Jurkat, Clone E6-1 (cell line): ENCODE measurements around the gene SYT1.
"Not testable (repeated sequence)": the region's sequence is repeated elsewhere in the genome, so short reads cannot be mapped to it uniquely, and the experiment has no call there.

Source experiments
- DNase-seq: peaks from one replicate; pipeline ENCODE4 v3.0.0-alpha.2; 2011; ENCODE audit warnings: low read depth, low spot score
- H3K4me3 ChIP-seq: 2 replicates; pipeline ENCODE4 v1.5.1; 2011; ENCODE audit warnings: mild to moderate bottlenecking, low read length, control low read depth, moderate library complexity

The SYT1 gene

GRCh38 chr12:79174626-79175025 lies 310.1 kb downstream of the SYT1 start:
- peak; percentile 12 for DNase-seq
- no peak overlapping the region for H3K4me3 ChIP-seq

DNA sequence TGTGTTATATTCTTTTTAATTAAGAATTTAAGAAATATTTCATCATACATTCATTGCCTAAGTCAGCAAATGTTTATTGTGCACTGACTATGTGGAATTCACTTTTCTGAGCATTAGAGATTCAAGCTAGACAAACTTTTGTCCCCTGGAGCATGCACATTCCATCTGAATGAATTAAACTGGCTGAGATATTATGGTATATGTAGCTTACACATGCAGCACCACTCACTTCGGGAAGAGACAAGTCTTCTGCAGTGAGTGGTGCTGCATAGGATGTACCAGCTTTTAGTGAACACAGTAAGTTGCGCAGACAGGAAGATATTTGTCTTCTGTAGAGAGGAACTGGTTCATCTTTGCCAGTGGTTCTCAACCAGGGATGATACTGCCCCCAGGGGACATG lies 318.4 kb downstream of the SYT1 start:
- DNase-seq, result no peak

GRCh38 chr12:79183926-79184325 lies 319.4 kb downstream of the SYT1 start:
- no peak overlapping the region for H3K4me3 ChIP-seq
- no peak for DNase-seq

More for the DNA sequence above, 318.4 kb downstream of the SYT1 start:
- H3K4me3 ChIP-seq, result no peak overlapping the region

DNA sequence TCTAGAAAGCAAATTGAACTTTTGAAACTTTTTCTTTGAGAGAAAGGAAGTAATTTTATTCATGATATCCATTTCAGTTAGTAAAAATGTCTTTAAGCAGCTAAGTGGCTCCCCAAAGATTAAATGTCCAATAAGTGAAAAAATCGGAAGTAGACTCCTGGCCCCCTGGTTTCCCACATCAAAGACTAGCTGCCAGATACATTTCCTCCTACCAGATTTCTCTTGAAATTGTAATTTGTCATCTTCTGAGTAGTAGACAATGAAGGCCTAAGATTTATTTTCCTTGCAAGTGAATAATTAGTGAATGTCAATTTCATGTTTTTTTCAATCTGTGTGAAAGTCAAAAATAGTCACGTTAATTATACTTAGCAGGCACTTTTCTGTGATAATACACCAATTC lies 321.9 kb downstream of the SYT1 start:
- DNase-seq, result no peak
- H3K4me3 ChIP-seq, result no peak overlapping the region

DNA sequence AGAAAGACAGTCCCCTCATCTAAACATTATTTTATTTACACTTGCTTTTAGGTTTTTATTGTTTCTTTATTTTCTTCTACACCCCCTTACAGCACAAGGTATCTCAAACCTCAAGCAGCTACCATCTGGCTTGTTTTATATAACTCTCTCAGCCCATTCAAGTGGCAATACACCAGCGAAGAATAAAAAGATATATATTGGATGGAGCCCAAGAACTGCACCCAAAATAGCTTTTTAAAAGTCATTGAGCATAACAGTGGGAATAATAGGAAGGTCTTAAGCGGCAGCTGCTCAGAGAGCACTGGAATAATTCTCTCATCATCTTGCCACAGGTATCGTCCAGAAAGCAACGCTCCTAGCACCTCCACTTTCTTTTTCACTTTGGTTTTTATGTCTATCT lies 322.5 kb downstream of the SYT1 start:
- DNase-seq, result no peak
- no peak overlapping the region for H3K4me3 ChIP-seq

DNA sequence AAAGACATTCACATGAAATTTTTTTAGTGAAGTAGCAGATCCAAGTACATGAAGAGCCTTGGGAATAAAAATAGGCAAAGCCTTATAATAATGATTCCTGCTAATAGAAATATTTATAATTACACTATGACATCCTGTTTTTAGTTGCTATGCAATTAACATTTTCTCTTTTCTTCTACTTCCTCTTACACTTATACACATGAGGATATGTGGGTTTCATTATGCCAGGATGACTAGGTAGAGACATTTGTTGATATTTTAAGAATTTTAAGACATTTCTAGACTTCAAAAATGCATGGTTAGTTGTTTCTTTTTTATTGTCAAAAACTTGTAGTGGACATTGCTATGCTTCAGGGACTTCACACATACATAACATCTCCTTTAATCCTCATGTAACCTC lies 326.8 kb downstream of the SYT1 start:
- H3K4me3 ChIP-seq, result no peak overlapping the region
- DNase-seq, result no peak

DNA sequence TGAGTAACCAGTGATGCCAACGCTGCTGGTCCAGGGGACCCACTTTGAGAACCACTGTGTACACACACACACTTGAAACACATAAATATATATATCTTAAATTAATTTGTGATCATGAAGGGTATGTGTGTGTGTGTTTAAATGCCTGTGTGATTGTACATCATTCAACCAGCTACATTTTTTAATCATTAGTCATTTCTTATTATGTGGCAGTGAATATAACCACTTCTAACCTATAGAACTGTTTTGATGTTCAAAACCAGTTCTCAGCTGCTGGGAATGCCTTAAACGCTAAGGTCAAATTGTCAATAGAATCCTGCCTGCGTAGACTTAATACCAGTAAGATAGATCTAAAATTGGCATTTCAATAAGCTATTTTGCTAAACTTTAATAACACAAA lies 330.0 kb downstream of the SYT1 start:
- H3K4me3 ChIP-seq, result no peak overlapping the region
- DNase-seq, result no peak

- no peak overlapping the region for H3K4me3 ChIP-seq
- DNase-seq, result no peak
These were observed 334.6 kb downstream of the SYT1 start for GRCh38 chr12:79199166-79199565.

DNA sequence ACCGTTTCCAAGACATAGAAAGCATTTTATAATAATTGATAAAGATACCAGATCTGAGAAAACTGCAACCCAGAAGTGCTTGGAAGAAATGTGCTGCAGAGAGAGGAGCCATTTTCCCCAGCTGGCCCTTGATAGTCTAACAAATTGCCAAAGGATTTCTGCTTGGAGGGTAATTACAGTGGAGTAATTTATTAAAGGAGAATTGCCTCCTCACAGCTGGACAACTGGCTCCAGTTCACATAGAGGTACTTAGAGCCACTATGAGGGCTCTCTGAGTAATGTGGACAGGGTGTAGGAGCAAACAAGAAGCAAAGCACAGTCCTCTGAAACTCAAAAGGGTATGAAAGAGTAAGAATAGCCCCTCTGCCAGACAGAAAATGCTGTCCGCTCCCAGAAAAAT lies 335.6 kb downstream of the SYT1 start:
- DNase-seq, result no peak
- no peak overlapping the region for H3K4me3 ChIP-seq

DNA sequence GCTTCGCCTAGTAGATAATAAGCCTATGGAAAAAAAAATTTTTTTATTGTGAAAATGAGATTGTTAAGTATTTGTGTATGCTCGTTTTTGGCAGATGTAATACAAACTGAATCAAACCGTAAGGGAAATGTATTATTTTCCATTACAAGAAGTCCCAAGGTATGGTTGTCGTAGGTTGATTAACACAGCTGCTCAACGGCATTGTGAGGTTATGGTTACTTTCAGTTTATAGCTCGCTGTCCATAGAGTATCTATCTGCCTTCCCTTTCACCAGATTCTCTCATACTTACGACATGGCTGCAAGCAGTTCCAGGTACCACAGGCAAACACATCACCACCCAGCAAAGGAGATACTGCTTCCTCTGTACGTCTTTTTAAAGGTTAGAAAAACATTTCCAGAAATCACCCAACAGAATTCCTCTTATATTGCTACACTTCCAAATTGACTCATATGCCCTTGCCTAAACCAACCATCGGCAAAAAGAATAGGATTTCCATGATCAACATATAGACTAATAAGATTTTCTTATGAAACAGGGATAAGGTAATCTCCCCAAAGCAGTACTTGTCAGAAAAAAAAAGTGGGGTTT lies 338.6 kb downstream of the SYT1 start:
- no peak for DNase-seq
- no peak overlapping the region for H3K4me3 ChIP-seq

- DNase-seq, result no peak
- H3K4me3 ChIP-seq, result no peak overlapping the region
These were observed 342.3 kb downstream of the SYT1 start for GRCh38 chr12:79206871-79207270.

GRCh38 chr12:79210403-79210802 lies 345.8 kb downstream of the SYT1 start:
- not testable (repeated sequence) for DNase-seq, H3K4me3 ChIP-seq

GRCh38 chr12:79217306-79217705 lies 352.7 kb downstream of the SYT1 start:
- no peak overlapping the region for H3K4me3 ChIP-seq
- DNase-seq, result peak; percentile 23

DNA sequence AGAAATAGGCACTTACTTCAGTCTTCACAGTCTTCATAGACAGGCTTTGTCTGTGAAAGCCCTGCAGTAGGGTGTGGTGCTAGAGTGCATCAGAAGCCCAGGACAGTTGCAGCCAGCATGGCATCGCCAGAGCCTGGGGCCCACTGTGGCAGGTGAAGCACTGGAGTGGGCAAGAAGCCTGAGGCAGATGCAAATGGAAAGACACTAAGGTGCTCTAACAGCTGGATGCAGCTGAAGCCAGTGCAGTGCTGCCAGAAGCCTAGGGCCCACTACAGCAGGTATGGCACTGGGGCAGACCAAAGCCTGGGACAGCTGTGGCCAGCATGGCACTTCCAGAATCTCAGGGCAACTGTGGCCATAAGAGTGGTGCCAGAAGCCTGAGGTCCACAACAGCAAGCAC lies 358.6 kb downstream of the SYT1 start:
- DNase-seq, result no peak
- H3K4me3 ChIP-seq, result no peak overlapping the region

- H3K4me3 ChIP-seq, result no peak overlapping the region
- DNase-seq, result peak; percentile 81
These were observed 359.2 kb downstream of the SYT1 start for GRCh38 chr12:79223761-79224160.

DNA sequence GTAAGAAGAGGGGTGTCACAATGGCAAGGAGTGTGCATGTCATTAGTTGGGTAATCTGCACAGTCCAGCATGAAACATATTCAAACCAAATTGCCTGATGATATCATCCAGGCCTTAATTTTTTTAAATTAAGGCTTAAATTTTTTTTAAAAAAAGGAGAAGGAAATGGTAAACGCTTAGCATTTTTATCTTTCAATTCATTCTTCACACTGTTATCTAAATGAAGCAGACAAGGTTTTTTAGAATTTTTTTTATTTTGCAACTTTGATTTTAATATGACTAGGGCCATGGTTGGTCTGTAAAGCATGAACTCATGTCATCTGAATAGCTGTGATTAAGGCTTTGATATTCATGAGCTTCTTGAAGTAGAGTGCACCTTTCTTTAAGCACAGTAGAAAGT lies 362.5 kb downstream of the SYT1 start:
- no peak overlapping the region for H3K4me3 ChIP-seq
- no peak for DNase-seq

DNA sequence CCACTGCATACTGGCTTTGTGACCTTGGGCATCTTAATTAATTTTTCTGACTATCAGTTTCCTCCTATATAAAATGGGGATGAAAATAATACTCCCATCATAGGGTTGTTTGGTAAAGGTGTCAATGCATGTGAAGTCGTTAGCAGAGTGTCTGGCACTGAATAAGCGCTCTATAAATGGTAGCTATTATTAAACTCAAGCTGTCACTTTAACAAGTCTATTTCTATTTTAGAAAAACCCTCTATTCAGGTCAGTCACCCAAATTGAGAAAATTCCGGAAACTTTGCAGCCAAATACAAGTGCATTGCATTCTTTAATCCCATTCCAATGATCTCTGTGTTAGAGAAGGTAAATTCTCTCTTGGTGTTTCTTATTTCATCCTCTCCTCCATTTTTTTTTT lies 363.1 kb downstream of the SYT1 start:
- DNase-seq, result no peak

GRCh38 chr12:79233341-79233781 lies 368.8 kb downstream of the SYT1 start:
- peak; percentile 18 for DNase-seq
- H3K4me3 ChIP-seq, result no peak overlapping the region

More for the DNA sequence above, 363.1 kb downstream of the SYT1 start:
- H3K4me3 ChIP-seq, result no peak overlapping the region

DNA sequence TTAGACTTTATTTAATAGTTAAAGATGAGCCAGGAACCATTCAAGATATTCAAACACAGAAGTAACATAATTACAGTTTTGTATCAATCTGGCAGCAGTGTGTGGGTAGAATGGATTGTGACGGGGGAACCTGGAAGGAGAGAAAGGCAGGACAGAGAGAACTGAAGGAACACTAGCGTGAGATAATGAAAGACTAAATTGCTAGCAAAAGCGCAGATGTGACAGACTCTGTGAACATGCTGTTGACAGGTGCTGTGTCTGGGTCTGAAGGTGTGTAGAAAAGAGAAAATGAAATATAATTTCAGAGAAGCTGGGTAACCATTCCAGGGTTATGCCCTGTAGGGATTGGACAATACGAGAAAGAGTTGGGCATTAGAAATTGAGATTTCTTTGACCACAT lies 372.3 kb downstream of the SYT1 start:
- no peak for DNase-seq
- no peak overlapping the region for H3K4me3 ChIP-seq

DNA sequence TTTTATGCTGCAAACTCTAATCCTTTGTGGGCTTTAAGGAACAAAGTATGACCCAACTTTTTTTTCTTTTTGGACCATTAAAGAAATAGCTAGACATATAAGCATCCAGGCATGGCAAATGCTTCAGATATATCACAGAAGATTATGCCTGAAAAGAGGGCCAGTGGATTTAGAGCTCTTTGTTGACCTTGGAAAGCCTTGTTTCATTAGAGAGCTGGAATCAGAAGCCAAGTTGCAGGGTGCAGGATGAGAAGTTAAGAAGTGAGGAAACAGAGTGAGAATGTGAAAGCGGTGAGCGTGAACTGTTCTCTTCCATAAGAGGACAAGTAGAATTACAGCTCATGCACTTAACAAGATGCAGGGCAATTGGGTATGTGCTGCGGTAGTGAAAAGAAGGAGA lies 373.7 kb downstream of the SYT1 start:
- H3K4me3 ChIP-seq, result no peak overlapping the region
- no peak for DNase-seq

- DNase-seq, result no peak
- no peak overlapping the region for H3K4me3 ChIP-seq
These were observed 382.9 kb downstream of the SYT1 start for GRCh38 chr12:79247494-79247893.

GRCh38 chr12:79250186-79250585 lies 385.6 kb downstream of the SYT1 start:
- DNase-seq, result no peak
- H3K4me3 ChIP-seq, result no peak overlapping the region
